HepG2 (cell line): Measurements from ENCODE around the gene PALMD. TPM values are rescaled to one million over a fixed set of nuclear protein-coding genes. Genes with fewer than 3 reads are reported as not detected.
A peak's percentile ranks its signal among the peaks of the same experiment; 100 is the strongest.

Experiments
- ATAC-seq: fragments of 200-7000 bp; cut with Tn5 transposase; 3 replicates; pipeline ENCODE4 v1.9.1; 2020; ENCODE audit warnings: mild to moderate bottlenecking, moderate library complexity
- BruUV-seq: library from RNA; stranded (reverse); fragments of 400-500 nt; replicated peaks from 2 replicates; lab custom pipeline; 2021; lab: Mats Ljungman, UMichigan
- CTCF ChIA-PET: fragments of 300-600 bp; formaldehyde crosslinking; extraction: SDS; loops from one replicate; lab custom pipeline; 2021; ENCODE audit warnings: low total read pairs, inconsistent platforms, low intra/inter-chr PET ratio; lab: Yijun Ruan, JAX
- POLR2A ChIA-PET: fragments of 350-600 bp; sonication (Branson Sonifier 250); formaldehyde crosslinking; loops from one replicate; lab custom pipeline; 2020; ENCODE audit warnings: antibody characterized with exemption, inconsistent platforms; lab: Yijun Ruan, JAX
- DNase-seq: peaks from one replicate; pipeline ENCODE4 v3.0.0-alpha.2; 2015; ENCODE audit warnings: low spot score
- FAIRE-seq: peaks from 3 replicates; lab custom pipeline; 2011; peaks lifted over from hg19 to GRCh38; lab: Jason Lieb, UNC
- H2AFZ ChIP-seq: one replicate; pipeline ENCODE4 v1.6.1; 2011; ENCODE audit warnings: low read length, inconsistent platforms
- H3K27ac ChIP-seq: fragments of 300-600 bp; 3 replicates; pipeline ENCODE4 v1.8.0; 2011; ENCODE audit warnings: mixed run types, mild to moderate bottlenecking, mixed read lengths, low read length, inconsistent platforms; ENCODE audit not compliant: insufficient read depth; ENCODE audit errors: extremely low read length
- H3K27me3 ChIP-seq, 2 experiments: fragments of 200-600 bp in 1 of 2; 2 replicates in 1 of 2; 3 replicates in 1 of 2; pipeline versions ENCODE4 v1.6.0 to v1.8.0; 2011; ENCODE audit warnings: low read length in 2 of 2, mild to moderate bottlenecking in 2 of 2, moderate library complexity in 2 of 2, inconsistent platforms in 1 of 2; ENCODE audit not compliant: insufficient read depth in 2 of 2, control insufficient read depth in 1 of 2
- H3K36me3 ChIP-seq, 2 experiments: fragments of 200-600 bp in 1 of 2; replicated peaks in 1 of 2; 2 replicates in 1 of 2; 3 replicates in 1 of 2; pipeline versions ENCODE4 v1.5.1 to v1.8.0; 2011; ENCODE audit warnings: low read length in 2 of 2, inconsistent platforms in 1 of 2; ENCODE audit not compliant: insufficient read depth in 2 of 2, control insufficient read depth in 1 of 2
- H3K4me1 ChIP-seq: 2 replicates; pipeline ENCODE4 v1.5.1; 2012; ENCODE audit warnings: low read length, inconsistent platforms; ENCODE audit not compliant: insufficient read depth
- H3K4me2 ChIP-seq: 2 replicates; pipeline ENCODE4 v1.6.0; 2011; ENCODE audit warnings: low read depth, low read length, inconsistent platforms
- H3K4me3 ChIP-seq, 3 experiments: fragments of 200-600 bp in 1 of 3; sonication (generic), shearing (Covaris generic) in 1 of 3; replicated peaks in 1 of 3; 2 replicates each; pipeline ENCODE4 v1.5.1; 2011 to 2016; ENCODE audit warnings: low read length in 3 of 3, inconsistent platforms in 2 of 3, low read depth in 2 of 3, mild to moderate bottlenecking in 2 of 3, control low read depth in 1 of 3, mixed read lengths in 1 of 3; ENCODE audit not compliant: insufficient read depth in 1 of 3
- H3K79me2 ChIP-seq: one replicate; pipeline ENCODE4 v1.6.1; 2011; ENCODE audit warnings: low read length, inconsistent platforms; ENCODE audit not compliant: insufficient read depth
- H3K9ac ChIP-seq: 2 replicates; pipeline ENCODE4 v1.6.0; 2011; ENCODE audit warnings: mild to moderate bottlenecking, low read depth, low read length, inconsistent platforms; ENCODE audit not compliant: insufficient read depth
- H3K9me3 ChIP-seq: 2 replicates; pipeline ENCODE4 v1.5.1; 2012; ENCODE audit warnings: mild to moderate bottlenecking, low read length
- H4K20me1 ChIP-seq: 2 replicates; pipeline ENCODE4 v1.6.0; 2011; ENCODE audit warnings: inconsistent platforms, mild to moderate bottlenecking, low read length, moderate library complexity; ENCODE audit not compliant: insufficient read depth
- ARNTL ChIP-seq: sonication (generic); formaldehyde crosslinking; IDR thresholded peaks from 2 replicates; pipeline ENCODE4 v1.4.0; 2020; ENCODE audit warnings: mild to moderate bottlenecking, missing genetic modification reagents
- CEBPB ChIP-seq: IDR thresholded peaks from 2 replicates; pipeline ENCODE4 v1.6.1; 2011; ENCODE audit warnings: low read depth, low read length, improper control_type of control experiment, borderline replicate concordance
- WGBS: methylation state at CpG from one replicate; pipeline ENCODE4 v1.1.6; 2017; ENCODE audit warnings: low lambda C conversion rate; 5-methylcytosine and 5-hydroxymethylcytosine counted together
- in situ Hi-C: cut with HindIII; loops from 2 replicates; pipeline ENCODE4 v1.10.0; 2017; ENCODE audit warnings: low pct_unique_long_range_greater_than_20kb; ENCODE audit not compliant: extremely low pct_ligation_motif_present
- intact Hi-C: fragments of 100-400 bp; cut with micrococcal nuclease; formaldehyde crosslinking; loops from one replicate; pipeline ENCODE4 v1.10.0; 2022; ENCODE audit not compliant: unreplicated experiment
- polyA plus RNA-seq, 8 experiments: library from polyadenylated mRNA; depleted of rRNA in 3 of 8; stranded (reverse) in 7 of 8; unstranded in 1 of 8; fragments of >200 nt; fragmentation: Illumina TruSeq in 4 of 8; extraction: Trizol in 4 of 8; gene quantifications; 2 replicates each; pipeline versions ENCODE4 v1.2.1 to v1.2.3, GENCODE V29; 2011 to 2016; ENCODE audit warnings: low read depth in 4 of 8, missing spikeins in 1 of 8, mixed read lengths in 1 of 8; ENCODE audit not compliant: insufficient read depth in 1 of 8
- total RNA-seq, 5 experiments: library from RNA; depleted of rRNA; stranded (reverse); fragments of >200 nt; fragmentation: Illumina TruSeq; extraction: Trizol; gene quantifications; 2 replicates each; pipeline ENCODE4 v1.2.3, GENCODE V29; 2016; ENCODE audit warnings: low read depth in 1 of 5
- TF ChIP-seq, protein P1 (sequence below): sonication (generic); formaldehyde crosslinking; IDR thresholded peaks from 2 replicates; pipeline ENCODE4 v1.9.0; 2021; ENCODE audit warnings: mild to moderate bottlenecking, missing genetic modification reagents

PALMD gene
- total and polyA plus RNA-seq, 2 of the 13 experiments (the other 11 are each of a cell fraction or from before 2014, with no cell fraction given): 5.5 to 31.1 TPM

DNA sequence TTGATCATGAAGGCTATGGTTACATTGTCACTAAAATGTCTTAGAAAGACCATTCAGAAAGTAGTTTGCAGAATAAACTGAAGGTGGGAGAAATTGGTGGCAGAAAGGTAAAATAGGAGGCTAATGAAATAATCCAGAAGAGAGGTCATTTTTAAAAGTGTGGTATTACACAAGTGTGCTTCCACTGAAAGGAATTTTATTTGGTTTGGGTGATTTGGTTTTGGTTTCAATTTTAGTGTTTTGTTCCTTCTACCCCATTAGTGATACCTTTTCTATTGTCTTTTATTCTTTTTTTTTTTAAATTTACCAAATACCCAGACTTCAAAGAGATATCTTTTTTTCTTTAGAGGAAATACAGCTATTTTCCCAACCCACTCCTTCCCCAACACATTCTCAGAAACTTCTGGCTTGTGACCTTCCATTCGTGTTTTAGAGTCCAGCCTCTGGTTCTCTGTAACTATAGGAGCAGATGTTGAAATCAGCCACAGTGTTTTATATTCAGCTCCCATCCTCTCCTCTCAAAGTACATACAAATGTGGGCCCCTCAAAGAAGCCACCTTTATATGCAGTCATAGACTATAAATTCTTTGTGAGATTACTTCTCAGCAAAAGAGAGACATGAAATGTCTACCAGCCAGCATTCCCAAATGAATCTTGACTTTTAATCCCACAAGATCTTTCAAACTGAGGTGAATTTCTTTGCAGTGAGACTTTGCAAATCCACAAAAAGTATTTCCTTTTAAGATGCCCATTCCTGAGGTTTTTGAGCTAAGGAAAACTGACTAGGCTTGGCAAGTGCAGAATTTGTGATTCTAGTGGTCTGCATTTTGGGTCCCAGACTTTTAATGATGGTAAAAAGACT lies 42.0 kb upstream of the PALMD start:
- no peak for DNase-seq
- in situ Hi-C loops (no loop called here), intact Hi-C loops (loop anchor here (5.0 kb wide), 2 partner anchors 37 to 43 kb away; partner anchors contain the start of gene PALMD)
- Histone ChIP-seq H3K27ac (peak overlapping the region; percentile 21), H3K27me3 (no peaks in the 10 kb centered on the region), H3K36me3 (no peaks in the 10 kb centered on the region), H3K4me3 (peak overlapping the region in 1 of 3 experiments; percentile 15; a peak in 2 of 6 replicates), H3K9ac (no peak overlapping the region), H3K4me1 (peaks cover 55% of the 10 kb centered on the region), H3K4me2 (peak overlapping the region; percentile 29; the same call in 1 of the 2 replicates), H3K79me2 (no peaks in the 10 kb centered on the region), H4K20me1 (no peaks in the 10 kb centered on the region), H2AFZ (peak overlapping the region; percentile 73), H3K9me3 (no peaks in the 10 kb centered on the region)
- WGBS: 28% methylated on average over 1 of the region's 1 CpG
- FAIRE-seq: no peak
- TF ChIP-seq ARNTL (CRISPR knock-in tag) (no peak), CEBPB (0 out of 2 replicates have a peak, but pooled peaks have one; percentile 7)
- TF ChIP-seq, protein P1, sequence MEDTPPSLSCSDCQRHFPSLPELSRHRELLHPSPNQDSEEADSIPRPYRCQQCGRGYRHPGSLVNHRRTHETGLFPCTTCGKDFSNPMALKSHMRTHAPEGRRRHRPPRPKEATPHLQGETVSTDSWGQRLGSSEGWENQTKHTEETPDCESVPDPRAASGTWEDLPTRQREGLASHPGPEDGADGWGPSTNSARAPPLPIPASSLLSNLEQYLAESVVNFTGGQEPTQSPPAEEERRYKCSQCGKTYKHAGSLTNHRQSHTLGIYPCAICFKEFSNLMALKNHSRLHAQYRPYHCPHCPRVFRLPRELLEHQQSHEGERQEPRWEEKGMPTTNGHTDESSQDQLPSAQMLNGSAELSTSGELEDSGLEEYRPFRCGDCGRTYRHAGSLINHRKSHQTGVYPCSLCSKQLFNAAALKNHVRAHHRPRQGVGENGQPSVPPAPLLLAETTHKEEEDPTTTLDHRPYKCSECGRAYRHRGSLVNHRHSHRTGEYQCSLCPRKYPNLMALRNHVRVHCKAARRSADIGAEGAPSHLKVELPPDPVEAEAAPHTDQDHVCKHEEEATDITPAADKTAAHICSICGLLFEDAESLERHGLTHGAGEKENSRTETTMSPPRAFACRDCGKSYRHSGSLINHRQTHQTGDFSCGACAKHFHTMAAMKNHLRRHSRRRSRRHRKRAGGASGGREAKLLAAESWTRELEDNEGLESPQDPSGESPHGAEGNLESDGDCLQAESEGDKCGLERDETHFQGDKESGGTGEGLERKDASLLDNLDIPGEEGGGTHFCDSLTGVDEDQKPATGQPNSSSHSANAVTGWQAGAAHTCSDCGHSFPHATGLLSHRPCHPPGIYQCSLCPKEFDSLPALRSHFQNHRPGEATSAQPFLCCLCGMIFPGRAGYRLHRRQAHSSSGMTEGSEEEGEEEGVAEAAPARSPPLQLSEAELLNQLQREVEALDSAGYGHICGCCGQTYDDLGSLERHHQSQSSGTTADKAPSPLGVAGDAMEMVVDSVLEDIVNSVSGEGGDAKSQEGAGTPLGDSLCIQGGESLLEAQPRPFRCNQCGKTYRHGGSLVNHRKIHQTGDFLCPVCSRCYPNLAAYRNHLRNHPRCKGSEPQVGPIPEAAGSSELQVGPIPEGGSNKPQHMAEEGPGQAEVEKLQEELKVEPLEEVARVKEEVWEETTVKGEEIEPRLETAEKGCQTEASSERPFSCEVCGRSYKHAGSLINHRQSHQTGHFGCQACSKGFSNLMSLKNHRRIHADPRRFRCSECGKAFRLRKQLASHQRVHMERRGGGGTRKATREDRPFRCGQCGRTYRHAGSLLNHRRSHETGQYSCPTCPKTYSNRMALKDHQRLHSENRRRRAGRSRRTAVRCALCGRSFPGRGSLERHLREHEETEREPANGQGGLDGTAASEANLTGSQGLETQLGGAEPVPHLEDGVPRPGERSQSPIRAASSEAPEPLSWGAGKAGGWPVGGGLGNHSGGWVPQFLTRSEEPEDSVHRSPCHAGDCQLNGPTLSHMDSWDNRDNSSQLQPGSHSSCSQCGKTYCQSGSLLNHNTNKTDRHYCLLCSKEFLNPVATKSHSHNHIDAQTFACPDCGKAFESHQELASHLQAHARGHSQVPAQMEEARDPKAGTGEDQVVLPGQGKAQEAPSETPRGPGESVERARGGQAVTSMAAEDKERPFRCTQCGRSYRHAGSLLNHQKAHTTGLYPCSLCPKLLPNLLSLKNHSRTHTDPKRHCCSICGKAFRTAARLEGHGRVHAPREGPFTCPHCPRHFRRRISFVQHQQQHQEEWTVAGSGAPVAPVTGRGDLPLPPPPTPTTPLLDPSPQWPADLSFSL (CRISPR knock-in tag): no peak
- ChIA-PET POLR2A (interaction anchor here (0.9 kb wide), 1 partner anchor 15 kb away, joined by 3 read pairs; no protein-coding TSS in a partner anchor), CTCF (no interaction called here)
- no peak for ATAC-seq
- no TSS peak for BruUV-seq
